GM21360 (cell line): ENCODE data around the gene OXSR1.
"Not testable (repeated sequence)": the region's sequence is repeated elsewhere in the genome, so short reads cannot be mapped to it uniquely, and the experiment has no call there.

ENCODE experiments used
- ATAC-seq: cut with Tn5 transposase; IDR thresholded peaks from one replicate; pipeline ENCODE4 v1.9.1; 2021; ENCODE audit warnings: mild to moderate bottlenecking, moderate library complexity; ENCODE audit not compliant: unreplicated experiment

OXSR1 gene

GRCh38 chr3:38127611-38128302 is 37.6 kb upstream of the OXSR1 start:
- ATAC-seq = no peak

- ATAC-seq = no peak
These were observed 37.1 kb upstream of the OXSR1 start for GRCh38 chr3:38128303-38128655.

- ATAC-seq = no peak
These were observed 36.3 kb upstream of the OXSR1 start for GRCh38 chr3:38129058-38129457.

GRCh38 chr3:38130631-38131065 is 34.7 kb upstream of the OXSR1 start:
- ATAC-seq = no peak

GRCh38 chr3:38131621-38132369 is 33.5 kb upstream of the OXSR1 start:
- no peak for ATAC-seq

- ATAC-seq = no peak
These were observed 32.2 kb upstream of the OXSR1 start for GRCh38 chr3:38133209-38133556.

GRCh38 chr3:38133557-38134405 is 31.6 kb upstream of the OXSR1 start:
- ATAC-seq = no peak

GRCh38 chr3:38134517-38135143 is 30.7 kb upstream of the OXSR1 start:
- not testable (repeated sequence) for ATAC-seq

GRCh38 chr3:38135621-38136277 is 29.6 kb upstream of the OXSR1 start:
- not testable (repeated sequence) for ATAC-seq

GRCh38 chr3:38136393-38136776 is 29.0 kb upstream of the OXSR1 start:
- ATAC-seq = no peak

GRCh38 chr3:38136777-38137614 is 28.3 kb upstream of the OXSR1 start, which contains the start of gene ACAA1:
TSS of gene ACAA1 (minus strand) at chr3:38137127. CDS start at chr3:38137035, 92 bp downstream.
- ATAC-seq = peak; percentile 89

GRCh38 chr3:38137615-38138348 is 27.6 kb upstream of the OXSR1 start:
- no peak for ATAC-seq

- peak; percentile 44 for ATAC-seq
These were observed 26.8 kb upstream of the OXSR1 start, which contains the start of gene MYD88 for GRCh38 chr3:38138349-38139190. TSS of gene MYD88 (plus strand) at chr3:38138661. CDS start at chr3:38138701, 40 bp downstream.

- no peak for ATAC-seq
These were observed 26.1 kb upstream of the OXSR1 start for GRCh38 chr3:38139191-38139590.

GRCh38 chr3:38139652-38140051 is 25.7 kb upstream of the OXSR1 start:
- ATAC-seq = no peak

GRCh38 chr3:38140326-38141172 is 24.8 kb upstream of the OXSR1 start:
- no peak for ATAC-seq
